ENCODE measurements around the gene CDH23. TPM values are rescaled to one million over a fixed set of nuclear protein-coding genes. Genes with fewer than 3 reads are reported as not detected.
A peak's percentile ranks its signal among the peaks of the same experiment; 100 is the strongest.

CDH23 gene
- total and polyA plus RNA-seq, 2 donors (not counting 1 experiment from before 2014, with no cell fraction given): 0.37 to 0.89 TPM

DNA sequence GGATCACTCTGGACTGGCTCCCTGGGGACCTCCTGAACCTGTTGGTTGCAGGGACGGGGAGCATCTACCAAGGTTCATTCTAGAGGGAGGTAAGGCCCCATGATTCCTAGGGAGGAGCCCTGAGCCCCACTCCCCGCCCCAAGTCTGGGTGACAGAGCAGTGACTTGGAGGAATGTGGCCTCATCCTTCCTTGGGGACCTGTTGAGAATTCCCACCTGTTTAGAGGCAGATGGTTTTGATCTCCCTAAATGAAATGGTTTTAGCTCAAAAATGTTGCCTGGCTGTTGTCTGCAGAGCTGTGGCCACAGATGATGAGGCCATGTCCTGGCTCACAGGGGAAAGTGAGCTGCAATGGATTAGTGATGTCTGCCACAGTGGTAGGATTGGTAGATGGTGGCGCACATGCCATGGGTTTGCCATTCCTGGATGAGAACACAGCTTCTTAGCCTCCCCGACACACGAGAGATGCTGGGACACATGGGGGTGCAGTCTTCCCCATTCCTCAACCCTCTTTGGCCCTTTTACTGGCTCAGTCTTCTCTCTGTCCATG is 310.6 kb downstream of the CDH23 start:
- Mint-ChIP-seq H3K27ac (no peak overlapping the region), H3K4me1 (peaks cover 20% of the 10 kb centered on the region), H3K27me3 (no peaks in the 10 kb centered on the region), H3K4me3 (no peak overlapping the region), H3K9me3 (ENCODE audit: insufficient read depth) (no peaks in the 10 kb centered on the region)
- Histone ChIP-seq H3K27me3 (replicated peaks in 1 of 4; ENCODE audit: control extremely low read depth in 1 of 4, control insufficient read depth in 3 of 4, insufficient read depth in 4 of 4, low read length in 3 of 4) (peaks cover 0 to 3% (median 0%) of the 10 kb centered on the region in 4 experiments), H3K4me2 (replicated peaks; ENCODE audit: low read depth, low read length, poor library complexity, severe bottlenecking) (no peak overlapping the region), H3K9ac (ENCODE audit: low read length) (no peak overlapping the region), H3K79me2 (ENCODE audit: control insufficient read depth, insufficient read depth, low read length) (no peaks in the 10 kb centered on the region), H3K4me3 (ENCODE audit: control extremely low read depth in 1 of 5, extremely low read depth in 1 of 5, insufficient read depth in 1 of 5, low read depth in 2 of 5, low read length in 4 of 5) (no peak overlapping the region), H3K9me3 (ENCODE audit: control extremely low read depth in 1 of 3, control insufficient read depth in 2 of 3, insufficient read depth in 1 of 3, low read length in 2 of 3) (no peaks in the 10 kb centered on the region), H3K27ac (ENCODE audit: low read length in 2 of 2) (no peak overlapping the region), H4K20me1 (ENCODE audit: control insufficient read depth, insufficient read depth, low read length, poor library complexity, severe bottlenecking) (no peaks in the 10 kb centered on the region), H3K4me1 (ENCODE audit: control insufficient read depth in 2 of 2, insufficient read depth in 2 of 2, low read length in 2 of 2) (peaks cover 6 to 12% of the 10 kb centered on the region in 2 donors), H3K36me3 (replicated peaks in 1 of 2; ENCODE audit: control extremely low read depth in 1 of 2, control insufficient read depth in 1 of 2, extremely low read depth in 1 of 2, insufficient read depth in 2 of 2, low read length in 1 of 2) (no peaks in the 10 kb centered on the region), H2AFZ (ENCODE audit: insufficient read depth, low read depth, low read length, poor library complexity, severe bottlenecking) (no peak overlapping the region)
- CTCF ChIA-PET: interaction anchor here (0.6 to 14.0 kb wide), 24 partner anchors 9 to 400 kb away, joined by 3 to 199 read pairs (median 10); partner anchors contain the start of genes CDH23, SLC29A3 and VSIR
- WGBS (ENCODE audit: insufficient coverage): 93% methylated on average over 5 of the region's 5 CpGs
- intact Hi-C loops (cut with micrococcal nuclease): loop anchor here (5.0 kb wide), 1 partner anchor 310 kb away; the partner anchor contains the start of gene CDH23
- DNase-seq (no peak), ATAC-seq (ENCODE audit: low read depth) (no peak)
- POLR2A ChIA-PET: interaction anchor here (1.3 to 1.5 kb wide), 2 partner anchors 13 to 67 kb away, joined by 3 to 4 read pairs; no protein-coding TSS in a partner anchor
- TF ChIP-seq, protein P1, sequence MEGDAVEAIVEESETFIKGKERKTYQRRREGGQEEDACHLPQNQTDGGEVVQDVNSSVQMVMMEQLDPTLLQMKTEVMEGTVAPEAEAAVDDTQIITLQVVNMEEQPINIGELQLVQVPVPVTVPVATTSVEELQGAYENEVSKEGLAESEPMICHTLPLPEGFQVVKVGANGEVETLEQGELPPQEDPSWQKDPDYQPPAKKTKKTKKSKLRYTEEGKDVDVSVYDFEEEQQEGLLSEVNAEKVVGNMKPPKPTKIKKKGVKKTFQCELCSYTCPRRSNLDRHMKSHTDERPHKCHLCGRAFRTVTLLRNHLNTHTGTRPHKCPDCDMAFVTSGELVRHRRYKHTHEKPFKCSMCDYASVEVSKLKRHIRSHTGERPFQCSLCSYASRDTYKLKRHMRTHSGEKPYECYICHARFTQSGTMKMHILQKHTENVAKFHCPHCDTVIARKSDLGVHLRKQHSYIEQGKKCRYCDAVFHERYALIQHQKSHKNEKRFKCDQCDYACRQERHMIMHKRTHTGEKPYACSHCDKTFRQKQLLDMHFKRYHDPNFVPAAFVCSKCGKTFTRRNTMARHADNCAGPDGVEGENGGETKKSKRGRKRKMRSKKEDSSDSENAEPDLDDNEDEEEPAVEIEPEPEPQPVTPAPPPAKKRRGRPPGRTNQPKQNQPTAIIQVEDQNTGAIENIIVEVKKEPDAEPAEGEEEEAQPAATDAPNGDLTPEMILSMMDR (IDR thresholded peaks at IDR 0.05): no peak
- no peak for TF ChIP-seq EZH2 (IDR thresholded peaks at IDR 0.05; ENCODE audit: borderline replicate concordance, insufficient read depth, low read depth, low read length, poor library complexity, severe bottlenecking)

DNA sequence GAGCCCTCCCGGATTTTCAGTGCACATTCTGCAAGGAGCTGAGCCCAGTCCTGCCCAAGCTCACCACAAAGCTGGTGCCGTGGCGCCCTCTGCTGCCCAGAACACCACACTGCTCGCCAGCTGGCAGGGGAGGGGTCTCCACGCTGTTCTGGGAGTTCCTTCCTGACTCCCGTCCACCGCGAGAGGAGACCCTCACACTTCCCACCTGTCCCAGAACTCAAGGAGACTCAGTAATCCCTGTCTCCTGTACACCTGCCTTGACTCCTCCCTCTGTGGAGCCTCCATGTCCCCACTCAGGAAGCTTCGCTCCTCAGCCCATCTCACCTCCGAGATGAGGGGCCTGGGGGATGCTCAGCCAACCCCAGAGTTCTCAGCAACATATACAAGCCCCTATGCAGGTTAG is 311.6 kb downstream of the CDH23 start:
- Histone ChIP-seq H3K4me1 (ENCODE audit: control insufficient read depth in 2 of 2, insufficient read depth in 2 of 2, low read length in 2 of 2) (peaks cover 16 to 22% of the 10 kb centered on the region in 2 donors), H3K4me3 (ENCODE audit: control extremely low read depth in 1 of 5, extremely low read depth in 1 of 5, insufficient read depth in 1 of 5, low read depth in 2 of 5, low read length in 4 of 5) (no peak overlapping the region), H3K36me3 (replicated peaks in 1 of 2; ENCODE audit: control extremely low read depth in 1 of 2, control insufficient read depth in 1 of 2, extremely low read depth in 1 of 2, insufficient read depth in 2 of 2, low read length in 1 of 2) (no peaks in the 10 kb centered on the region), H4K20me1 (ENCODE audit: control insufficient read depth, insufficient read depth, low read length, poor library complexity, severe bottlenecking) (no peaks in the 10 kb centered on the region), H3K27me3 (replicated peaks in 1 of 4; ENCODE audit: control extremely low read depth in 1 of 4, control insufficient read depth in 3 of 4, insufficient read depth in 4 of 4, low read length in 3 of 4) (no peaks in the 10 kb centered on the region), H3K79me2 (ENCODE audit: control insufficient read depth, insufficient read depth, low read length) (no peaks in the 10 kb centered on the region), H3K9ac (ENCODE audit: low read length) (no peak overlapping the region), H3K27ac (ENCODE audit: low read length in 2 of 2) (no peak overlapping the region), H2AFZ (ENCODE audit: insufficient read depth, low read depth, low read length, poor library complexity, severe bottlenecking) (no peak overlapping the region), H3K4me2 (replicated peaks; ENCODE audit: low read depth, low read length, poor library complexity, severe bottlenecking) (peak overlapping the region; percentile 33), H3K9me3 (ENCODE audit: control extremely low read depth in 1 of 3, control insufficient read depth in 2 of 3, insufficient read depth in 1 of 3, low read length in 2 of 3) (no peaks in the 10 kb centered on the region)
- peaks cover 29% of the 10 kb centered on the region for H3K4me1 Mint-ChIP-seq
- DNase-seq (peak; percentile 74), ATAC-seq (ENCODE audit: low read depth) (peak; percentile 77)
- ChIA-PET POLR2A (interaction anchor here (1.3 to 1.6 kb wide), 5 partner anchors 14 to 389 kb away, joined by 3 to 4 read pairs (median 3); partner anchors contain the start of gene SLC29A3), CTCF (interaction anchor here (0.7 to 14.0 kb wide), 53 partner anchors 8 to 406 kb away, joined by 3 to 199 read pairs (median 6); partner anchors contain the start of genes C10orf105, CDH23, SLC29A3 and VSIR)
- no peaks in the 10 kb centered on the region for H3K9me3 Mint-ChIP-seq (ENCODE audit: insufficient read depth)
- H3K4me3 Mint-ChIP-seq: no peak overlapping the region
- no peaks in the 10 kb centered on the region for H3K27me3 Mint-ChIP-seq
- intact Hi-C loops (cut with micrococcal nuclease): loop anchor here (1.0 to 5.0 kb wide), 7 partner anchors 44 to 394 kb away; partner anchors contain the start of genes CDH23 and SLC29A3
- no peak for TF ChIP-seq EZH2 (IDR thresholded peaks at IDR 0.05; ENCODE audit: borderline replicate concordance, insufficient read depth, low read depth, low read length, poor library complexity, severe bottlenecking)
- TF ChIP-seq, protein P1 (IDR thresholded peaks at IDR 0.05): peak; percentile 89
- H3K27ac Mint-ChIP-seq: no peak overlapping the region
- 17% methylated on average over 10 of the region's 10 CpGs for WGBS (ENCODE audit: insufficient coverage)
